Esophagus squamous epithelium (tissue), 5 donors: ENCODE results near the gene PREX1. TPM values are rescaled to one million over a fixed set of nuclear protein-coding genes. Genes with fewer than 3 reads are reported as not detected.

Source experiments
- DNase-seq: peaks from one replicate; lab custom pipeline; 2025; lab: John Stamatoyannopoulos, UW
- H3K27ac ChIP-seq, 4 donors: fragments of 200-600 bp; sonication (generic); one replicate each; pipeline ENCODE4 v1.5.1; 2016 to 2019; ENCODE audit warnings: mild to moderate bottlenecking in 1 of 4
- H3K27me3 ChIP-seq, 4 donors: fragments of 200-600 bp; sonication (generic); 1 replicate in 3 of 4; 2 replicates in 1 of 4; pipeline versions ENCODE4 v1.5.1 to v1.6.0; 2017 to 2021; ENCODE audit warnings: antibody characterized with exemption in 1 of 4
- H3K36me3 ChIP-seq, 3 donors: fragments of 200-600 bp; sonication (generic); one replicate each; pipeline ENCODE4 v1.5.1; 2016 to 2019
- H3K4me1 ChIP-seq, 3 donors: fragments of 200-600 bp; sonication (generic); one replicate each; pipeline ENCODE4 v1.5.1; 2017 to 2019
- H3K4me3 ChIP-seq, 4 donors: fragments of 200-600 bp; sonication (generic); 1 replicate in 3 of 4; 2 replicates in 1 of 4; pipeline ENCODE4 v1.5.1; 2016 to 2019; ENCODE audit warnings: mild to moderate bottlenecking in 2 of 4, moderate library complexity in 1 of 4
- H3K9me3 ChIP-seq, 3 donors: fragments of 200-600 bp; sonication (generic); one replicate each; pipeline ENCODE4 v1.5.1; 2016 to 2019
- CTCF ChIP-seq, 6 experiments: fragments of 450-650 bp in 4 of 6; fragments of 200-600 bp in 2 of 6; sonication (generic) in 2 of 6; IDR thresholded peaks; one replicate each; pipeline ENCODE4 v1.5.1; 2016 to 2019; ENCODE audit warnings: antibody characterized with exemption in 6 of 6, mild to moderate bottlenecking in 4 of 6, moderate library complexity in 4 of 6
- POLR2A ChIP-seq, 4 donors: fragments of 450-650 bp; IDR thresholded peaks; one replicate each; pipeline ENCODE4 v1.6.1; 2017; ENCODE audit warnings: antibody characterized with exemption in 4 of 4, mild to moderate bottlenecking in 4 of 4, moderate library complexity in 3 of 4
- WGBS, 2 donors: methylation state at CpG; one replicate each; pipeline ENCODE4 v1.1.5; 2018; 5-methylcytosine and 5-hydroxymethylcytosine counted together
- intact Hi-C: fragments of 100-400 bp; cut with DNase I; formaldehyde crosslinking; loops from one replicate; pipeline ENCODE4 v1.15.0; 2022
- total RNA-seq, 4 donors: library from RNA; depleted of rRNA; stranded (reverse); fragments of >200 nt; gene quantifications; one replicate each; pipeline ENCODE4 v1.1.0, GENCODE V29; 2016
- donor health status: DM: yes; HTN: yes; CAD: no.

PREX1 gene
- total RNA-seq, 4 donors from 2014 or later: 4.9 to 25.9 (median 8.9) TPM

GRCh38 chr20:48743807-48744206 lies 84.0 kb downstream of the PREX1 start:
- 83 to 88% methylated on average over 2 to 5 of the region's 5 CpGs for WGBS, 2 donors
- intact Hi-C loops: no loop called here
- H3K9me3 ChIP-seq: no peaks in the 10 kb centered on the region
- DNase-seq: no peak
- TF ChIP-seq CTCF (IDR thresholded peaks at IDR 0.05): no peak
- TF ChIP-seq POLR2A (IDR thresholded peaks at IDR 0.05): no peak
- H3K4me1 ChIP-seq: peaks cover 0 to 25% (median 4%) of the 10 kb centered on the region in 3 donors
- peaks cover 0 to 6% (median 0%) of the 10 kb centered on the region in 4 donors for H3K27me3 ChIP-seq
- no peak overlapping the region for H3K27ac ChIP-seq
- no peak overlapping the region for H3K4me3 ChIP-seq
- H3K36me3 ChIP-seq: peaks cover 0 to 31% (median 0%) of the 10 kb centered on the region in 3 donors

- Histone ChIP-seq H3K36me3 (peaks cover 0 to 31% (median 0%) of the 10 kb centered on the region in 3 donors), H3K4me3 (no peak overlapping the region), H3K4me1 (peaks cover 0 to 31% (median 11%) of the 10 kb centered on the region in 3 donors), H3K9me3 (no peaks in the 10 kb centered on the region), H3K27me3 (peaks cover 0 to 6% (median 0%) of the 10 kb centered on the region in 4 donors), H3K27ac (no peak overlapping the region)
- TF ChIP-seq CTCF (IDR thresholded peaks at IDR 0.05) (no peak), POLR2A (IDR thresholded peaks at IDR 0.05) (no peak)
- no peak for DNase-seq
- intact Hi-C loops: no loop called here
- WGBS, 2 donors: 83 to 87% methylated on average over 11 of the region's 16 CpGs
These were observed 84.7 kb downstream of the PREX1 start for GRCh38 chr20:48742912-48743680.

- no peaks in the 10 kb centered on the region for H3K9me3 ChIP-seq
- H3K27ac ChIP-seq: no peak overlapping the region
- WGBS, 2 donors: 59 to 62% methylated on average over 3 to 5 of the region's 6 CpGs
- no peak overlapping the region for H3K4me3 ChIP-seq
- H3K27me3 ChIP-seq: no peaks in the 10 kb centered on the region
- H3K4me1 ChIP-seq: peaks cover 0 to 27% (median 12%) of the 10 kb centered on the region in 3 donors
- intact Hi-C loops: no loop called here
- peaks cover 0 to 31% (median 0%) of the 10 kb centered on the region in 3 donors for H3K36me3 ChIP-seq
- no peak for DNase-seq
- TF ChIP-seq CTCF (IDR thresholded peaks at IDR 0.05) (no peak), POLR2A (IDR thresholded peaks at IDR 0.05) (no peak)
These were observed 85.6 kb downstream of the PREX1 start for GRCh38 chr20:48742233-48742632.

- no peak overlapping the region for H3K27ac ChIP-seq
- peaks cover 0 to 24% (median 12%) of the 10 kb centered on the region in 3 donors for H3K4me1 ChIP-seq
- no peak overlapping the region for H3K4me3 ChIP-seq
- no peaks in the 10 kb centered on the region for H3K9me3 ChIP-seq
- H3K36me3 ChIP-seq: peaks cover 0 to 31% (median 0%) of the 10 kb centered on the region in 3 donors
- WGBS, 2 donors: 83 to 84% methylated on average over 9 of the region's 9 CpGs
- no peak for DNase-seq
- intact Hi-C loops: no loop called here
- no peaks in the 10 kb centered on the region for H3K27me3 ChIP-seq
- TF ChIP-seq POLR2A (IDR thresholded peaks at IDR 0.05): no peak
- no peak for TF ChIP-seq CTCF (IDR thresholded peaks at IDR 0.05)
These were observed 86.1 kb downstream of the PREX1 start for GRCh38 chr20:48741669-48742068.

GRCh38 chr20:48740712-48741111 lies 87.1 kb downstream of the PREX1 start:
- 60 to 69% methylated on average over 6 of the region's 6 CpGs for WGBS, 2 donors

More at GRCh38 chr20:48740712-48741111, 87.1 kb downstream of the PREX1 start:
- no peak for DNase-seq
- intact Hi-C loops: no loop called here
- Histone ChIP-seq H3K27me3 (no peaks in the 10 kb centered on the region), H3K36me3 (peaks cover 0 to 31% (median 0%) of the 10 kb centered on the region in 3 donors), H3K27ac (no peak overlapping the region), H3K9me3 (no peaks in the 10 kb centered on the region), H3K4me3 (no peak overlapping the region), H3K4me1 (peaks cover 0 to 24% (median 12%) of the 10 kb centered on the region in 3 donors)
- TF ChIP-seq CTCF (IDR thresholded peaks at IDR 0.05) (no peak), POLR2A (IDR thresholded peaks at IDR 0.05) (no peak)
